Ecto neural progenitor cell (in vitro differentiated cells): ENCODE data around the gene OBSCN.

ENCODE experiments used
- DNase-seq: peaks from one replicate; pipeline ENCODE4 v3.0.0-alpha.2; 2018; ENCODE audit warnings: low spot score

The OBSCN gene

GRCh38 chr1:228207851-228208821 lies at the start of gene OBSCN:
TSS of gene OBSCN (plus strand) at chr1:228208044. CDS start at chr1:228211784, 3,740 bp downstream.
- peak; percentile 48 for DNase-seq

- no peak for DNase-seq
Observed at GRCh38 chr1:228158151-228159007, 49.5 kb upstream of the OBSCN start.

- DNase-seq: no peak
Observed at GRCh38 chr1:228159008-228159665, 48.7 kb upstream of the OBSCN start.

GRCh38 chr1:228160201-228160761 lies 47.6 kb upstream of the OBSCN start:
- DNase-seq: no peak

- DNase-seq: no peak
Observed at GRCh38 chr1:228161362-228161761, 46.5 kb upstream of the OBSCN start.

- no peak for DNase-seq
Observed at GRCh38 chr1:228161866-228162265, 46.0 kb upstream of the OBSCN start.

- DNase-seq: no peak
Observed at GRCh38 chr1:228162286-228163006, 45.4 kb upstream of the OBSCN start.

GRCh38 chr1:228163007-228163753 lies 44.7 kb upstream of the OBSCN start:
- DNase-seq: no peak

- no peak for DNase-seq
Observed at GRCh38 chr1:228163776-228164519, 43.9 kb upstream of the OBSCN start.

GRCh38 chr1:228164561-228165371 lies 43.1 kb upstream of the OBSCN start:
- no peak for DNase-seq

GRCh38 chr1:228165372-228166169 lies 42.3 kb upstream of the OBSCN start, which contains the start of gene IBA57:
TSS of gene IBA57 (plus strand) at chr1:228165804. CDS start at chr1:228165817, 13 bp downstream.
- peak; percentile 100 for DNase-seq

GRCh38 chr1:228166170-228166936 lies 41.5 kb upstream of the OBSCN start:
- DNase-seq: no peak

- no peak for DNase-seq
Observed at GRCh38 chr1:228168563-228169270, 39.1 kb upstream of the OBSCN start.

GRCh38 chr1:228169345-228169744 lies 38.5 kb upstream of the OBSCN start:
- no peak for DNase-seq

GRCh38 chr1:228170666-228171065 lies 37.2 kb upstream of the OBSCN start:
- no peak for DNase-seq

GRCh38 chr1:228171221-228171891 lies 36.5 kb upstream of the OBSCN start:
- DNase-seq: no peak
